Measurements from ENCODE around the gene PRLR. TPM values are rescaled to one million over a fixed set of nuclear protein-coding genes. Genes with fewer than 3 reads are reported as not detected.

PRLR gene
- total and polyA plus RNA-seq, 4 donors = 3.5 to 44.5 (median 14.3) TPM

GRCh38 chr5:35253582-35253981 is 23.3 kb upstream of the PRLR start (continued):
- TF ChIP-seq MAX (IDR thresholded peaks at IDR 0.05) (no peak), ATF3 (IDR thresholded peaks at IDR 0.05) (no peak), GABPA (IDR thresholded peaks at IDR 0.05 in 1 of 2, conservative IDR thresholded peaks at IDR 0.05 in 1 of 2) (no peak), HNF4G (IDR thresholded peaks at IDR 0.05) (no peak), RXRA (IDR thresholded peaks at IDR 0.05) (no peak)

- H3K9ac ChIP-seq (ENCODE audit: low read depth in 1 of 2, low read length in 2 of 2) = no peak overlapping the region
- no peak for DNase-seq (ENCODE audit: low spot score)
- 95% methylated on average over 2 of the region's 2 CpGs for WGBS
- H3K27ac ChIP-seq (ENCODE audit: low read depth in 1 of 2, low read length in 2 of 2) = no peak overlapping the region
- H3K9me3 ChIP-seq (ENCODE audit: control insufficient read depth in 4 of 4, low read length in 3 of 4) = peaks cover 0 to 8% (median 3%) of the 10 kb centered on the region in 4 donors
- H3K27me3 ChIP-seq (ENCODE audit: control insufficient read depth in 4 of 4, insufficient read depth in 4 of 4, low read length in 3 of 4) = no peaks in the 10 kb centered on the region
- no peak overlapping the region for H3K4me3 ChIP-seq (ENCODE audit: low read depth in 1 of 3, low read length in 3 of 3)
- H3K4me1 ChIP-seq (ENCODE audit: control insufficient read depth in 4 of 4, insufficient read depth in 4 of 4, low read length in 3 of 4) = no peaks in the 10 kb centered on the region
- TF ChIP-seq HNF4A (conservative IDR thresholded peaks at IDR 0.05) (no peak), EGR1 (IDR thresholded peaks at IDR 0.05; ENCODE audit: low read depth in 2 of 2) (no peak), FOXA1 (IDR thresholded peaks at IDR 0.05) (no peak), MAX (IDR thresholded peaks at IDR 0.05) (no peak), TAF1 (conservative IDR thresholded peaks at IDR 0.05) (no peak), REST (IDR thresholded peaks at IDR 0.05) (no peak), SP1 (IDR thresholded peaks at IDR 0.05) (no peak)
- H3K36me3 ChIP-seq (ENCODE audit: control insufficient read depth in 4 of 4, insufficient read depth in 3 of 4, low read depth in 1 of 4, low read length in 3 of 4) = no peaks in the 10 kb centered on the region
Measured at GRCh38 chr5:35252963-35253362, 22.7 kb upstream of the PRLR start.

GRCh38 chr5:35248843-35249780 is 18.8 kb upstream of the PRLR start:
- H3K27me3 ChIP-seq (ENCODE audit: control insufficient read depth in 4 of 4, insufficient read depth in 4 of 4, low read length in 3 of 4) = no peaks in the 10 kb centered on the region
- H3K36me3 ChIP-seq (ENCODE audit: control insufficient read depth in 4 of 4, insufficient read depth in 3 of 4, low read depth in 1 of 4, low read length in 3 of 4) = no peaks in the 10 kb centered on the region
- peak overlapping the region; percentile 2 to 37 (median 19) for H3K4me3 ChIP-seq (ENCODE audit: low read depth in 1 of 3, low read length in 3 of 3)
- H3K9ac ChIP-seq (ENCODE audit: low read depth in 1 of 2, low read length in 2 of 2) = peak overlapping the region in 1 of 2 donors; percentile 54
- no peak for TF ChIP-seq EGR1 (IDR thresholded peaks at IDR 0.05; ENCODE audit: low read depth in 2 of 2)
- no peak for TF ChIP-seq RXRA (IDR thresholded peaks at IDR 0.05)
- no peak for TF ChIP-seq FOXA2 (IDR thresholded peaks at IDR 0.05)
- TF ChIP-seq HNF4A (conservative IDR thresholded peaks at IDR 0.05) = no peak
- no peak for TF ChIP-seq ATF3 (IDR thresholded peaks at IDR 0.05)
- WGBS = 74% methylated on average over 5 of the region's 5 CpGs
- H3K4me1 ChIP-seq (ENCODE audit: control insufficient read depth in 4 of 4, insufficient read depth in 4 of 4, low read length in 3 of 4) = no peaks in the 10 kb centered on the region
- peak overlapping the region in 1 of 2 donors; percentile 25 for H3K27ac ChIP-seq (ENCODE audit: low read depth in 1 of 2, low read length in 2 of 2)
- peaks cover 0 to 7% (median 3%) of the 10 kb centered on the region in 4 donors for H3K9me3 ChIP-seq (ENCODE audit: control insufficient read depth in 4 of 4, low read length in 3 of 4)
- DNase-seq (ENCODE audit: low spot score) = no peak

All from liver (tissue), 9 donors.